Measurements from ENCODE around the gene JUN. TPM values are rescaled to one million over a fixed set of nuclear protein-coding genes. Genes with fewer than 3 reads are reported as not detected.

The JUN gene
- total RNA-seq, 1 experiment from 2014 or later = 2.1 TPM

- Histone ChIP-seq H3K4me2 (ENCODE audit: low read depth, low read length, poor library complexity, severe bottlenecking) (no peak overlapping the region), H4K20me1 (ENCODE audit: insufficient read depth, low read depth, low read length) (no peaks in the 10 kb centered on the region), H3K27me3 (ENCODE audit: low read length) (no peaks in the 10 kb centered on the region), H3K36me3 (ENCODE audit: insufficient read depth, low read length) (no peaks in the 10 kb centered on the region), H3K9me3 (ENCODE audit: low read length) (no peaks in the 10 kb centered on the region), H3K4me3 (ENCODE audit: low read length) (no peak overlapping the region), H3K9ac (ENCODE audit: low read length) (no peak overlapping the region), H3K4me1 (ENCODE audit: low read length) (peaks cover 18% of the 10 kb centered on the region), H3K9me2 (replicated peaks; ENCODE audit: insufficient read depth, low read length) (no peaks in the 10 kb centered on the region), H2AFZ (ENCODE audit: low read length) (no peak overlapping the region), H3K79me2 (ENCODE audit: low read length) (no peaks in the 10 kb centered on the region), H3K27ac (ENCODE audit: low read length) (no peak overlapping the region)
- DNase-seq = no peak
Measured at GRCh38 chr1:58818976-58819375, 35.1 kb upstream of the JUN start.

GRCh38 chr1:58818075-58818474 lies 34.2 kb upstream of the JUN start:
- DNase-seq = no peak
- Histone ChIP-seq H3K9ac (ENCODE audit: low read length) (no peak overlapping the region), H2AFZ (ENCODE audit: low read length) (no peak overlapping the region), H3K79me2 (ENCODE audit: low read length) (no peaks in the 10 kb centered on the region), H3K4me1 (ENCODE audit: low read length) (peaks cover 18% of the 10 kb centered on the region), H3K4me2 (ENCODE audit: low read depth, low read length, poor library complexity, severe bottlenecking) (no peak overlapping the region), H3K9me3 (ENCODE audit: low read length) (no peaks in the 10 kb centered on the region), H3K9me2 (replicated peaks; ENCODE audit: insufficient read depth, low read length) (no peaks in the 10 kb centered on the region), H3K4me3 (ENCODE audit: low read length) (no peak overlapping the region), H4K20me1 (ENCODE audit: insufficient read depth, low read depth, low read length) (no peaks in the 10 kb centered on the region), H3K36me3 (ENCODE audit: insufficient read depth, low read length) (no peaks in the 10 kb centered on the region), H3K27me3 (ENCODE audit: low read length) (no peaks in the 10 kb centered on the region), H3K27ac (ENCODE audit: low read length) (no peak overlapping the region)

- Histone ChIP-seq H3K79me2 (ENCODE audit: low read length) (no peaks in the 10 kb centered on the region), H3K27ac (ENCODE audit: low read length) (peak overlapping the region; percentile 31; the same call in 1 of the 2 replicates), H3K9me3 (ENCODE audit: low read length) (no peaks in the 10 kb centered on the region), H3K9ac (ENCODE audit: low read length) (peak overlapping the region; percentile 88), H3K4me2 (ENCODE audit: low read depth, low read length, poor library complexity, severe bottlenecking) (peak overlapping the region; percentile 100), H3K4me3 (ENCODE audit: low read length) (peak overlapping the region; percentile 90), H3K36me3 (ENCODE audit: insufficient read depth, low read length) (no peaks in the 10 kb centered on the region), H2AFZ (ENCODE audit: low read length) (peak overlapping the region; percentile 85), H4K20me1 (ENCODE audit: insufficient read depth, low read depth, low read length) (no peaks in the 10 kb centered on the region), H3K9me2 (replicated peaks; ENCODE audit: insufficient read depth, low read length) (no peaks in the 10 kb centered on the region), H3K27me3 (ENCODE audit: low read length) (no peaks in the 10 kb centered on the region), H3K4me1 (ENCODE audit: low read length) (peaks cover 18% of the 10 kb centered on the region)
- no peak for DNase-seq
Measured at GRCh38 chr1:58816747-58817221, 32.9 kb upstream of the JUN start.

GRCh38 chr1:58816072-58816746 lies 32.4 kb upstream of the JUN start:
- Histone ChIP-seq H3K9me2 (replicated peaks; ENCODE audit: insufficient read depth, low read length) (no peaks in the 10 kb centered on the region), H3K27me3 (ENCODE audit: low read length) (no peaks in the 10 kb centered on the region), H2AFZ (ENCODE audit: low read length) (peak overlapping the region; percentile 89), H3K36me3 (ENCODE audit: insufficient read depth, low read length) (no peaks in the 10 kb centered on the region), H3K79me2 (ENCODE audit: low read length) (no peaks in the 10 kb centered on the region), H3K4me2 (ENCODE audit: low read depth, low read length, poor library complexity, severe bottlenecking) (peak overlapping the region; percentile 100), H3K4me1 (ENCODE audit: low read length) (peaks cover 18% of the 10 kb centered on the region), H3K27ac (ENCODE audit: low read length) (peak overlapping the region; percentile 53; the same call in 1 of the 2 replicates), H4K20me1 (ENCODE audit: insufficient read depth, low read depth, low read length) (no peaks in the 10 kb centered on the region), H3K9ac (ENCODE audit: low read length) (peak overlapping the region; percentile 88), H3K9me3 (ENCODE audit: low read length) (no peaks in the 10 kb centered on the region), H3K4me3 (ENCODE audit: low read length) (peak overlapping the region; percentile 90)
- peak; percentile 91 for DNase-seq

- Histone ChIP-seq H3K4me3 (ENCODE audit: low read length) (peak overlapping the region; percentile 90), H3K79me2 (ENCODE audit: low read length) (no peaks in the 10 kb centered on the region), H3K27ac (ENCODE audit: low read length) (peak overlapping the region; percentile 53; the same call in 1 of the 2 replicates), H3K9me3 (ENCODE audit: low read length) (no peaks in the 10 kb centered on the region), H3K4me2 (ENCODE audit: low read depth, low read length, poor library complexity, severe bottlenecking) (peak overlapping the region; percentile 100), H4K20me1 (ENCODE audit: insufficient read depth, low read depth, low read length) (no peaks in the 10 kb centered on the region), H3K4me1 (ENCODE audit: low read length) (peaks cover 18% of the 10 kb centered on the region), H3K36me3 (ENCODE audit: insufficient read depth, low read length) (no peaks in the 10 kb centered on the region), H3K9ac (ENCODE audit: low read length) (peak overlapping the region; percentile 88), H3K27me3 (ENCODE audit: low read length) (no peaks in the 10 kb centered on the region), H3K9me2 (replicated peaks; ENCODE audit: insufficient read depth, low read length) (no peaks in the 10 kb centered on the region), H2AFZ (ENCODE audit: low read length) (peak overlapping the region; percentile 89)
- peak; percentile 67 for DNase-seq
Measured at GRCh38 chr1:58815686-58816071, 31.8 kb upstream of the JUN start.

- no peaks in the 10 kb centered on the region for H3K9me2 ChIP-seq (replicated peaks; ENCODE audit: insufficient read depth, low read length)
- peak overlapping the region; percentile 89 for H2AFZ ChIP-seq (ENCODE audit: low read length)
- H4K20me1 ChIP-seq (ENCODE audit: insufficient read depth, low read depth, low read length) = no peaks in the 10 kb centered on the region
- H3K4me2 ChIP-seq (ENCODE audit: low read depth, low read length, poor library complexity, severe bottlenecking) = peak overlapping the region; percentile 100
- H3K9me3 ChIP-seq (ENCODE audit: low read length) = no peaks in the 10 kb centered on the region
- H3K4me1 ChIP-seq (ENCODE audit: low read length) = peaks cover 18% of the 10 kb centered on the region
- H3K9ac ChIP-seq (ENCODE audit: low read length) = peak overlapping the region; percentile 88
- H3K36me3 ChIP-seq (ENCODE audit: insufficient read depth, low read length) = no peaks in the 10 kb centered on the region
- peak; percentile 83 for DNase-seq
- no peaks in the 10 kb centered on the region for H3K27me3 ChIP-seq (ENCODE audit: low read length)
- no peaks in the 10 kb centered on the region for H3K79me2 ChIP-seq (ENCODE audit: low read length)
- peak overlapping the region; percentile 90 for H3K4me3 ChIP-seq (ENCODE audit: low read length)
- no peak overlapping the region for H3K27ac ChIP-seq (ENCODE audit: low read length)
Measured at GRCh38 chr1:58815069-58815685, 31.3 kb upstream of the JUN start.

GRCh38 chr1:58814251-58815068 lies 30.6 kb upstream of the JUN start:
- Histone ChIP-seq H3K27ac (ENCODE audit: low read length) (no peak overlapping the region), H3K9me3 (ENCODE audit: low read length) (no peaks in the 10 kb centered on the region), H3K4me3 (ENCODE audit: low read length) (peak overlapping the region; percentile 90), H3K9ac (ENCODE audit: low read length) (peak overlapping the region; percentile 88), H3K79me2 (ENCODE audit: low read length) (no peaks in the 10 kb centered on the region), H4K20me1 (ENCODE audit: insufficient read depth, low read depth, low read length) (no peaks in the 10 kb centered on the region), H3K9me2 (replicated peaks; ENCODE audit: insufficient read depth, low read length) (no peaks in the 10 kb centered on the region), H3K4me2 (ENCODE audit: low read depth, low read length, poor library complexity, severe bottlenecking) (peak overlapping the region; percentile 100), H3K27me3 (ENCODE audit: low read length) (no peaks in the 10 kb centered on the region), H3K36me3 (ENCODE audit: insufficient read depth, low read length) (no peaks in the 10 kb centered on the region), H3K4me1 (ENCODE audit: low read length) (peaks cover 18% of the 10 kb centered on the region), H2AFZ (ENCODE audit: low read length) (peak overlapping the region; percentile 89)
- no peak for DNase-seq

- H3K4me3 ChIP-seq (ENCODE audit: low read length) = no peak overlapping the region
- H3K27me3 ChIP-seq (ENCODE audit: low read length) = no peaks in the 10 kb centered on the region
- no peak overlapping the region for H3K4me2 ChIP-seq (ENCODE audit: low read depth, low read length, poor library complexity, severe bottlenecking)
- H3K9me2 ChIP-seq (replicated peaks; ENCODE audit: insufficient read depth, low read length) = no peaks in the 10 kb centered on the region
- no peak for DNase-seq
- peaks cover 18% of the 10 kb centered on the region for H3K4me1 ChIP-seq (ENCODE audit: low read length)
- H3K9ac ChIP-seq (ENCODE audit: low read length) = no peak overlapping the region
- no peaks in the 10 kb centered on the region for H4K20me1 ChIP-seq (ENCODE audit: insufficient read depth, low read depth, low read length)
- H3K79me2 ChIP-seq (ENCODE audit: low read length) = no peaks in the 10 kb centered on the region
- H3K36me3 ChIP-seq (ENCODE audit: insufficient read depth, low read length) = no peaks in the 10 kb centered on the region
- H3K9me3 ChIP-seq (ENCODE audit: low read length) = no peaks in the 10 kb centered on the region
- no peak overlapping the region for H3K27ac ChIP-seq (ENCODE audit: low read length)
- H2AFZ ChIP-seq (ENCODE audit: low read length) = no peak overlapping the region
Measured at GRCh38 chr1:58813801-58814200, 30.0 kb upstream of the JUN start.

Data from Karpas-422 (cell line).